Subcutaneous abdominal adipose tissue (tissue), 5 donors: Measurements from ENCODE around the gene TLE7.
A peak's percentile ranks its signal among the peaks of the same experiment; 100 is the strongest.

ENCODE experiments used
- H3K27ac ChIP-seq: one replicate; pipeline ENCODE4 v1.7.0; 2013; ENCODE audit warnings: low read depth, mild to moderate bottlenecking, inconsistent platforms, low read length, moderate library complexity
- H3K27me3 ChIP-seq, 5 donors: one replicate each; pipeline ENCODE4 v1.7.0; 2013; ENCODE audit warnings: low read length in 5 of 5, inconsistent platforms in 1 of 5; ENCODE audit not compliant: control insufficient read depth in 5 of 5, insufficient read depth in 4 of 5
- H3K36me3 ChIP-seq, 5 donors: one replicate each; pipeline ENCODE4 v1.7.0; 2013; ENCODE audit warnings: low read length in 5 of 5; ENCODE audit not compliant: control insufficient read depth in 5 of 5, insufficient read depth in 5 of 5
- H3K4me1 ChIP-seq, 5 donors: one replicate each; pipeline ENCODE4 v1.7.0; 2013; ENCODE audit warnings: low read length in 5 of 5, mild to moderate bottlenecking in 3 of 5, moderate library complexity in 1 of 5; ENCODE audit not compliant: control insufficient read depth in 5 of 5, insufficient read depth in 5 of 5
- H3K4me3 ChIP-seq, 5 donors: one replicate each; pipeline ENCODE4 v1.7.0; 2013; ENCODE audit warnings: low read length in 5 of 5, low read depth in 1 of 5
- H3K9ac ChIP-seq, 5 donors: one replicate each; pipeline ENCODE4 v1.7.0; 2013; ENCODE audit warnings: low read length in 5 of 5, mild to moderate bottlenecking in 4 of 5, moderate library complexity in 3 of 5
- H3K9me3 ChIP-seq, 5 donors: one replicate each; pipeline ENCODE4 v1.7.0; 2013; ENCODE audit warnings: low read length in 5 of 5; ENCODE audit not compliant: control insufficient read depth in 5 of 5
- donor health status: healthy.
- donor health status: healthy.
- donor health status: healthy.
- donor health status: healthy.
- donor health status: healthy.

The TLE7 gene

DNA sequence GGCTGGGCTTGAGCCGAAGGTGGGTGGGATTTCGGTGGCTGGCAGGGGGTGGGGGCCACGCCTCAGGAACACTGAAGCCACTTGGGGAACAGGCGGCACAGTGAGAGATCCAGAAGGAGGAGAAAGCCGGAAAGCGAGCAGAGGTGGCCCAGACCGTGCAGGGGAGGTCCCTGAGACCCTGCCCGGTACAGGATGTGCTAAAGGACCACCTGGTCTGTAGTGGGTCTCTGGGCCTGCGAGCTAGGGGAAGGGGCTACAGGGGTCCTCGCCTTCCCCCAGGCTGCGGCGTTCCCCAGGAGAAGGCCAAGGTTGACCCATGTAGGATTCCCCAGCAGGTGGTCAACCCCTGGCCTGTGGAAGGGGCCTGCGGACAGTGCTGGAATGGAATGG is at the start of gene TLE7:
Gene TLE7, minus strand, starts transcription at position 4 of the 390 bp plus-strand sequence. CDS start 8,730 bp downstream, outside the sequence.
- peaks cover 19 to 60% (median 46%) of the 10 kb centered on the region in 5 donors for H3K9me3 ChIP-seq
- no peak within 1 kb of the TSS for H3K9ac ChIP-seq
- H3K4me3 ChIP-seq, result peak within 1 kb of the TSS in 2 of 5 donors; percentile 13 to 18
- H3K27me3 ChIP-seq, result peaks cover 3 to 12% (median 10%) of the 10 kb centered on the region in 5 donors
- no peak within 1 kb of the TSS for H3K27ac ChIP-seq
- H3K4me1 ChIP-seq, result no peaks in the 10 kb centered on the region
- no peaks in the 10 kb centered on the region for H3K36me3 ChIP-seq

DNA sequence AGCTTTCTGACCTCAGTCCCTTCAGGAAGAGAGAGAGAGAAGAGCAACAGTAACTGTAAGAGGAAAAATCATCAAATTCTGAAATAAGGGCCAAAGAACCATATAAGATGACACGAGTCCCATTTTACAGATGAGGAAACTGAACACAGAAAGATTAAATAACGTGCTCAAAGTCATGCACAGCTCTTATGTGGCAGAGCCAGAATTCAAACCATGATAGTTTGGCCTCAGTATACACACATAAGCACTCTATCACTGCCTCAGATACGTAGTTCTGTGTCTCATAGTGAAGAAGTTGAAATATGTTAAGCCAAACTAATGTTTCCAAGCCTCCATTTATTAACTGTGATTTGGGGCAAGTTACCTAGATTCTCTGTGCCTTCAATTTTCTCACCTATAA is 49.2 kb upstream of the TLE7 start:
- Histone ChIP-seq H3K36me3 (no peaks in the 10 kb centered on the region), H3K27ac (no peak overlapping the region), H3K4me3 (no peak overlapping the region), H3K27me3 (no peaks in the 10 kb centered on the region), H3K4me1 (no peaks in the 10 kb centered on the region), H3K9ac (no peak overlapping the region), H3K9me3 (no peaks in the 10 kb centered on the region)

DNA sequence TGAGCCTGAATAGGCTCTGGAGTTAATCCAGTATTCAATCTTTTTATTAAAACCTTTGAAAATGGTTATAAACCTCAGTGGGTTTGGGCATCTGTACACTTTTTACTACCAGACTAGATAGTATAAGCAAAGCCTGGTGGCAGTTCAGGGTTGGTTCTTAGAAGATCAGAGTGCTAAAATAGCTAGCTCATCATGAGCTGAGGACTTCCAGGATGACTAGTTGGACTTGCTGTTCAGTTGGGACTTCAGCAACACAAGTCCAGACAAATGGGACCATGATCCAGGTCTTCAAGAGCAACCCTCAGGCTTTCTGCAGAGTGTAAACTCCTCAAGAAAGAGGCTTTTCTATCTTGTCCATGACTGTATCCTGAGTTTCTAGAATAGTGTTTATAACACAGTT is 48.5 kb upstream of the TLE7 start:
- H3K9ac ChIP-seq, result no peak overlapping the region
- H3K36me3 ChIP-seq, result no peaks in the 10 kb centered on the region
- no peaks in the 10 kb centered on the region for H3K9me3 ChIP-seq
- no peaks in the 10 kb centered on the region for H3K27me3 ChIP-seq
- no peaks in the 10 kb centered on the region for H3K4me1 ChIP-seq
- no peak overlapping the region for H3K4me3 ChIP-seq
- H3K27ac ChIP-seq, result no peak overlapping the region

DNA sequence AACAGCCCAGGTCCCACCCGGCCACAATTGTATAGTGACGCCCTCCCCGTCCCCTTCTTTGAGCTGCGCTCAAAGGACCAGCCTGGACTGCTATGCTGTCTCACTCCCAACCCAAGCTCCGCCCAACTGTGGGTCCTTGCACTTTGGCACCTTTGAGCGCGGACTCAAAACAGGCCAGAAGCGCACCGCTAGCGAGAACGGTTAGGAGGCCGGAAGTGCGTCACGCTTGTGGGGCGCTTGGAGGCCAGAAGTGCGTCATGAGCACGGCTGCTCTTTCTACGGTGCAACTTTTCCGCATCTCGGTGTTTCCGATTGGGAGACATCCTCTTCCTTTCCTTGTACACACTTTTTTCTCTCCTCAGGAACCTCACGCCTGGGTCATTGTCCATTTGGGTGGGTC is 47.3 kb upstream of the TLE7 start, which contains the start of gene ZNF19:
Gene ZNF19, minus strand, starts transcription at position 203 of the 400 bp plus-strand sequence. CDS start 7,210 bp downstream, outside the sequence.
- no peaks in the 10 kb centered on the region for H3K36me3 ChIP-seq
- H3K9ac ChIP-seq, result no peak within 1 kb of the TSS
- H3K27ac ChIP-seq, result no peak within 1 kb of the TSS
- H3K4me1 ChIP-seq, result peaks cover 2 to 5% (median 4%) of the 10 kb centered on the region in 5 donors
- H3K4me3 ChIP-seq, result no peak within 1 kb of the TSS
- no peaks in the 10 kb centered on the region for H3K27me3 ChIP-seq
- H3K9me3 ChIP-seq, result no peaks in the 10 kb centered on the region

DNA sequence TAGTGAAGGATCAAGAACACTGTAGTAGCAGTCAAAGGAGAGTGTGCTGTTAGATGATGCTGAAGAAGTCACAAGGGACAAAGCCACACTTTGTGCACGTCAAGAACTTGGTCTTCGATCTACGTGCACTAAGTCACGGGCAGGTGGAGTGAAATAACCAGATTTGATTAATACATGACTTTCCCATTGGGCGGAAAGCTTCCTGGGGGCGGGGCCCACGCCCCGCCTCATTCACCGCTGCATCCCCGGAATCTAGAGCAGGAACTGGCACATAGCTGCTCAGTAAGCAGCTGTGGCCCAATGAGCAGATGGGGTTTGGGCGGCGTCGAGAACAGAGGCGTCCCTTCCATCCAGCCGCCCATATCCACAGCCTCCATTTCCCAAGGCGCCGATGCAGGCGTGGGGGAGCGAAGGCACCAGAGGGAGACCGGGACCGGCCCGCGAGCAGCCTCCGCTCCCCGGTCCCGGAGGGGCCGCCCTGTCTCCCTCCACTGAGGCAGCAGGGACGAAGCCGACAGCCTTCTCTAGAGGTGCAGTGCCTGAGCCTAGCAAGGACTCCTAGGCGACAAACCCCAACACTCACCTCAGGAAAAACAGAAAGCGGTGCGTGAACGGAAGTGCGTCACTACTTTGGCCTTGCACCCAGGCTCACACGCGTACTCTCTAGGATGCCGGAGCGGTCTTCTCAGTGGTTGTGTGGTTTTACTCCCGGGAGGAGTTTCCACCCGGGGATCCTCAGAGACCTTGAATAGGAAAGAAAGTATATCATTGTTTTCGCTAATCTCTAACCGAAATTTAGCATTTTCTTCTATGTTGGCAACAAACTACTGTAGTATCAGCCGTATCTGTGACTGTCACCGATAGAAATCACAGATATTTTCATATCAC is 42.4 kb upstream of the TLE7 start:
- peaks cover 6 to 13% (median 11%) of the 10 kb centered on the region in 5 donors for H3K4me1 ChIP-seq
- H3K27ac ChIP-seq, result peak overlapping the region; percentile 95
- H3K9me3 ChIP-seq, result no peaks in the 10 kb centered on the region
- H3K36me3 ChIP-seq, result peaks cover 0 to 6% (median 0%) of the 10 kb centered on the region in 5 donors
- peak overlapping the region; percentile 87 to 99 (median 95) for H3K4me3 ChIP-seq
- peak overlapping the region; percentile 90 to 96 (median 93) for H3K9ac ChIP-seq
- no peaks in the 10 kb centered on the region for H3K27me3 ChIP-seq

DNA sequence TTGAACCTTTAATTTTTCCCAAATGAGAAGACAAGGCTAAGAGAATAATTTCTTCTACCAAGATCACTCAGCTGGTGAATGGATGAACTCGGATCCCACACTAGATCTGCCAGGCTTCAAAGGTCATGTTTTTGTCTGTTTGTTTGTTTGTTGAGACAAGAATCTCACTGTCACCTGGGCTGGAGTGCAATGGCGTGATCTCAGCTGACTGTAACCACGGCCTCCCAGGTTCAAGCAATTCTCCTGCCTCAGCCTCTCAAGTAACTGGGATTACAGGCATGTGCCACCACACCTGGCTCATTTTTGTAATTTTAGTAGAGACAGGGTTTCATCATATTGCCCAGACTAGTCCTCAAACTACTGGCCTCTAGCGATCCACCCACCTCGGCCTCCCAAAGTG is 40.7 kb upstream of the TLE7 start:
- H3K4me3 ChIP-seq, result no peak overlapping the region
- no peaks in the 10 kb centered on the region for H3K27me3 ChIP-seq
- peaks cover 6 to 13% (median 11%) of the 10 kb centered on the region in 5 donors for H3K4me1 ChIP-seq
- H3K27ac ChIP-seq, result no peak overlapping the region
- no peaks in the 10 kb centered on the region for H3K9me3 ChIP-seq
- H3K36me3 ChIP-seq, result peaks cover 8 to 18% (median 11%) of the 10 kb centered on the region in 5 donors
- H3K9ac ChIP-seq, result no peak overlapping the region

DNA sequence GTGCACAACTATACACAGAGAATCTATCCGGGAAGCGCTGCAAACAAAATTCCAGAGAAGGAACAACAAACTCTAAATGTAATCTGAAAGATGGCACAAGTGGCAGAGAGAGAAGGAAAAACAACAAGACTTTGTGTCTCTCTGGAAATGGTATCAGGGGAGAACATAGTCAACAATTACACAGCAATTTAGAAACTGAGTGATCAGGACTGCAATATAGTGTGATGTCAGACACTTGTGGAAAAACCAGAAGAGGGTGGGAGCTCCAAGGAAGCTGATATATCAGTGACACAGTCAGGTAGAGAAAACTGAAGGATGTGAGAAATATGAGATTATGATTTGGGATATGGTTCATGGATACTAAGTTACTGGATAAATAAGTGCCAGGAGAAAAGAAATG is 39.1 kb upstream of the TLE7 start:
- Histone ChIP-seq H3K9ac (no peak overlapping the region), H3K9me3 (no peaks in the 10 kb centered on the region), H3K27ac (no peak overlapping the region), H3K4me3 (no peak overlapping the region), H3K27me3 (no peaks in the 10 kb centered on the region), H3K36me3 (peaks cover 24 to 34% (median 27%) of the 10 kb centered on the region in 5 donors), H3K4me1 (peaks cover 6 to 13% (median 11%) of the 10 kb centered on the region in 5 donors)

DNA sequence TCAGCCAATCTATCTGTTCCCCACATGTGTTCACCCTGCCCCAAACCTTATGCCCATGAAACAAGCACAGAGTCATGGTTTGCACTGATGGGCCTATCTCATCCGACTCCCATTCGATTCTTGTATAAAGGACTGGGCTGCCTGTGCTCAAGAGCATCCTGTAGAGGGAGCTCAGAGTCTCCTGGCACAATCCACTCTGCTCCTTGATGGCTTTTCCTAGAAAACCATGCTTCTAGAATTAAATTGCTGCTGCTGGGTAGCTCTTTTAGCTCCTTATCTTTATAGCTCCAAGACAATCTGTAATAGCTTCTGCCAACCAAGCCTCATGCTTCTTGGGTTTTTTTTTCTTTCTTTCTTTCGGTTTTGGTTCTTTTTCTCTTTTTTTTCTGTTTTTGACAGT is 37.6 kb upstream of the TLE7 start:
- Histone ChIP-seq H3K4me3 (no peak overlapping the region), H3K9me3 (no peaks in the 10 kb centered on the region), H3K36me3 (peaks cover 34 to 50% (median 42%) of the 10 kb centered on the region in 5 donors), H3K4me1 (peaks cover 4 to 9% (median 7%) of the 10 kb centered on the region in 5 donors), H3K9ac (no peak overlapping the region), H3K27ac (no peak overlapping the region), H3K27me3 (no peaks in the 10 kb centered on the region)

DNA sequence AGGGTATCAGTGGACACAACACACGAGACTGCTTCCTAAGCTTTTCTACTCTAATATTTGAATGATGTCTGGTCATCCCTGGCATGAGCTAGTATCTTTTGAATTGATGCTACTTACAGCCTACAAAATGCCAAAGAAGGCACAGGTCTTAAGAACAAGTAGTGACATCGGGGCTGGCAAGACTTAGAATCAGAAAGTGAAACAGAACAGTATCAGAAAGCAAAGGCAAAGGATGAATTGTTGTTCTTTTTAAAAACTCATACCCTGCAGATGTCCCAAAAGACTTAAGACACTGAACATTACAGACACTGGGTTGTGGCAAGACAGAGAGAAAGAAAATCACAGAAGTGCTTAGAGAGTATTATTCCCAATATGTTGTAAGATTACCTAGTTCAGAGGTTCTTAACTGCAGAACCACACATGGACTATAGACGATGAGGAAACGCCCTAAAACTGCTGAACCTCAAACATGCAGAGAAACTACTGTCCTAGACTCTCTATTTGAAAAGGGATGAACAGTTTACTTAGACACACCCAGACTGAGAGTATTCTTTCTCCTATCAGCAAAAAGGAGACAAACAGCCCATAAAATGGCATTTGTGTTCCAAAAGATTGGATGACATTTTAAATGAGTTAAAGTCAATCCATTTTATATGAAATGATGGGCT is 34.7 kb upstream of the TLE7 start:
- no peaks in the 10 kb centered on the region for H3K4me1 ChIP-seq
- peaks cover 37 to 67% (median 50%) of the 10 kb centered on the region in 5 donors for H3K36me3 ChIP-seq
- no peak overlapping the region for H3K9ac ChIP-seq
- no peaks in the 10 kb centered on the region for H3K9me3 ChIP-seq
- H3K4me3 ChIP-seq, result no peak overlapping the region
- no peaks in the 10 kb centered on the region for H3K27me3 ChIP-seq
- no peak overlapping the region for H3K27ac ChIP-seq

DNA sequence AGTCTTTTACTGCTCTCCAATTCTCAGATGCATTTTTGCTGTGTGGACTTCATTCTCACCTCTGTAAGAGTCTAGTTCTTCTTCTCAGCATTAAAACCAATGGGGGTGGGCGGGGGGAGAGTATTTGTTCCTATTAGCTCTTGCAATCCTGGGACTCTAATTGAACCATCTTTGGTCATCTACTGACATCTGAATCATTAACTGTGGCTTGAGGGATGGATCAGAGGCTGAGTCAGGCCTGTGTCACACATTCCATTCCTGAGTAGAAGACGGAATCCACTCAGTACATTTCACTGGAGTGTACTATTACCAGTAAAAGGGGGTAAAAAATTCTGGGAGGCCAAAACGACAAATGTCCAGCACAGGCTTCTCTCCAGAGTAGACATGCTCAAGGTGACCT is 33.0 kb upstream of the TLE7 start:
- H3K4me1 ChIP-seq, result no peaks in the 10 kb centered on the region
- no peak overlapping the region for H3K4me3 ChIP-seq
- no peak overlapping the region for H3K9ac ChIP-seq
- H3K27me3 ChIP-seq, result no peaks in the 10 kb centered on the region
- H3K27ac ChIP-seq, result no peak overlapping the region
- no peaks in the 10 kb centered on the region for H3K9me3 ChIP-seq
- peaks cover 37 to 71% (median 51%) of the 10 kb centered on the region in 5 donors for H3K36me3 ChIP-seq
